ENCODE results near the gene BPIFB6.

The BPIFB6 gene, protein sequence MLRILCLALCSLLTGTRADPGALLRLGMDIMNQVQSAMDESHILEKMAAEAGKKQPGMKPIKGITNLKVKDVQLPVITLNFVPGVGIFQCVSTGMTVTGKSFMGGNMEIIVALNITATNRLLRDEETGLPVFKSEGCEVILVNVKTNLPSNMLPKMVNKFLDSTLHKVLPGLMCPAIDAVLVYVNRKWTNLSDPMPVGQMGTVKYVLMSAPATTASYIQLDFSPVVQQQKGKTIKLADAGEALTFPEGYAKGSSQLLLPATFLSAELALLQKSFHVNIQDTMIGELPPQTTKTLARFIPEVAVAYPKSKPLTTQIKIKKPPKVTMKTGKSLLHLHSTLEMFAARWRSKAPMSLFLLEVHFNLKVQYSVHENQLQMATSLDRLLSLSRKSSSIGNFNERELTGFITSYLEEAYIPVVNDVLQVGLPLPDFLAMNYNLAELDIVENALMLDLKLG

DNA sequence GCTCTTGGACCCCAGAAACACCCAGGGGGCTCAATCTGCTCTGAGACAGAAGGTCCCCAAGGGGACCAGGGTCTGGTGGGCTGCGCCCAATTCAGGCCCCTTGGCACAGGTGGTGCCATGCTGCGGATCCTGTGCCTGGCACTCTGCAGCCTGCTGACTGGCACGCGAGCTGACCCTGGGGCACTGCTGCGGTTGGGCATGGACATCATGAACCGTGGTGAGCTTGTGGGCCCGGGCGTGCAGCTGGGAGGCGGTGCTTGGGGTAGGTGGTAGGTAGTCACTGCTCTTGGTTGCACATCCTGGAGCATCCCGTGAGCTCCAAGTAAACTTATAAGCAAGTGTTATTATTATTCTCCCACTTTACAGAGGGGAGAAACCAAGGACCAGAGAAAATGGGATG lies at the start of gene BPIFB6:
Gene BPIFB6 (plus strand): TSS at position 118 of the 400 bp plus-strand sequence. CDS start 0 bp downstream, at position 118.
- no peak for DNase-seq (ENCODE audit: low spot score)

DNA sequence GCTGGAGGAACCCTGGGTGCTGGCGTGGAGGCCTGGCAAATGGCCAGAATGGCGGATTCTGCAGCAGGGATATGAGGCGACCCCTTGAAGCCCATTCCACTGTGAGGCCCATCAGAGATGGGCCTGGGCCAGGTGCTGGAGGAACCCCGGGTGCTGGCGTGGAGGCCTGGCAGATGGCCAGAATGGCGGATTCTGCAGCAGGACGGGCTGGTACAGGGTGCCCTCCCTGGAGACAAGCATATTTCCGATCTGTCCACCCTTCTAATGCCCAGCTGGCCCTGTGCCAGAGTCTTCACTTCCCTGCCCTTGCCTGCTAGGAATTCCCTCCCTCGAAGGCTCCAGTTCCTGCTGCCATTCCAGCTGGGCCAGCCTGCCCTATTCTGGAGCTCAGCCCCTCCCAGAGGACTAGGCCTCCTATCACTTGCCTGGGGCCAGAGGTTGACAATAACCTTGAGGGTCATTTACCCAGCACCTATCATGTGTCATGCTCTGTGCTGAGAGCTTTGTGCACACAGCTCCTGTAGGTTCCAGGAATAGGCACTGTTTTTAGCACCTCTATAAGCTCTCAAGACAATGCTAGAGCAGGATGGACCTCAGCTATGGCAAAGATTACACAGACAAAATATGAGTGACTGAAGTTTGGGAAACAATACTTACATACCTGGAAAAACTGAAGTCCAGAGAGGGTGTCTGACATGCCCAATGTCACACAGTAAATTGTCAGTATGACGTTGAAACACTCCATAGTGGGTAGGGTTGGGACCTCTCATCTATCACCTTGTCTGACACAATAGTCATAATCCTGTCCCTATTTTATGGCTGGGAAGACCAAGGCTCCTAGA lies 48.6 kb upstream of the BPIFB6 start:
- no peak for DNase-seq (ENCODE audit: low spot score)

DNA sequence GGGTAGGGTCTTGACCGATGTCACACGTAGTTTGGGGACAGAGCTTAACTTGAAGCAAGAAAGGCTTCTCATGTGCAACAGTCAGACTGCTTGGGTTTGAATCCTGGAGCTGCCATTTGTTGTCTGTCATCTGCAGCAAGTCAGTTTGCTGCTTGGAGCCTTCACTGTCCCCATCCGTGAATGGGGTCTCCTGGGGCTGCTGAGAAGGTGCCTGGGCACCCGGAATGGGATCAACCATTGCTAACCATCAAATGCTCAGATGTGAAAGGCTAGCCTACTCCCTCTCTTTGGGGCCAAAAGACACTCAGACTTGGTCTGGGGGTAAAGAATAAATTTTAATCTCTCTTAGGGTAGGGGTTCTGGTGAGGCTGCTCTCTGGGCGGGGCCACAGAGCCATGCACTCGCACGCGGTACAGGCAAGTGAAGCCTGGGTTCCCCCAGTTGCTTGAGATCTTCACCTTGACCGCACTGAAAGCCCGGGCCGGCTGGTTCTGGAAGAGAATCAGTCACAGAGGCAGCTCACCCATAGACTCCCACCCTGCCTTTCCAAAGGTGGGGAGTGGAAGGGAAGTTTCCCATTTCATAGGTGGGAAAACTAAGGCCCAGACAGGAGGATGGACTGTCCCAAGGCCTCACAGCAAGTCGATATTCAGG lies 47.9 kb upstream of the BPIFB6 start:
- DNase-seq (ENCODE audit: low spot score), result no peak

DNA sequence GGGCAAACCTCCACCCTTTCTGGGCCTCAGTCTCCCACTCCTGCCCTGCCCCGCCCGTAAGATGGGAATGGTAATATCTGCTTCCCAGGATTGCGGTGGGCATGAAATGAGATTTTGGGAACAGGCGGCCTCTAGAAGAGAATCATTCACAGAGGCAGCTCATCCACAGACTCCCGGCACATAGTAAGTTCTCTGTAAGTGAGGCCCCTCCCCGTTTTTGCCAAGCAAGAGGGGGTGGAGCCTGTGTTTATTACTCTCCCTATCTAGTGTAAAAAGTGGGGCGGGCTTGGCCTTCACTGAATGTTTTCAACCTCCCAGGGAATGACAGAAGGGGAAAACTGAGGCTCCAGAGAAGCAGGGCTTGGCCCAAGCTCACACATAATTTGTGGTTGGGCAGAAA lies 47.3 kb upstream of the BPIFB6 start:
- DNase-seq (ENCODE audit: low spot score), result no peak

DNA sequence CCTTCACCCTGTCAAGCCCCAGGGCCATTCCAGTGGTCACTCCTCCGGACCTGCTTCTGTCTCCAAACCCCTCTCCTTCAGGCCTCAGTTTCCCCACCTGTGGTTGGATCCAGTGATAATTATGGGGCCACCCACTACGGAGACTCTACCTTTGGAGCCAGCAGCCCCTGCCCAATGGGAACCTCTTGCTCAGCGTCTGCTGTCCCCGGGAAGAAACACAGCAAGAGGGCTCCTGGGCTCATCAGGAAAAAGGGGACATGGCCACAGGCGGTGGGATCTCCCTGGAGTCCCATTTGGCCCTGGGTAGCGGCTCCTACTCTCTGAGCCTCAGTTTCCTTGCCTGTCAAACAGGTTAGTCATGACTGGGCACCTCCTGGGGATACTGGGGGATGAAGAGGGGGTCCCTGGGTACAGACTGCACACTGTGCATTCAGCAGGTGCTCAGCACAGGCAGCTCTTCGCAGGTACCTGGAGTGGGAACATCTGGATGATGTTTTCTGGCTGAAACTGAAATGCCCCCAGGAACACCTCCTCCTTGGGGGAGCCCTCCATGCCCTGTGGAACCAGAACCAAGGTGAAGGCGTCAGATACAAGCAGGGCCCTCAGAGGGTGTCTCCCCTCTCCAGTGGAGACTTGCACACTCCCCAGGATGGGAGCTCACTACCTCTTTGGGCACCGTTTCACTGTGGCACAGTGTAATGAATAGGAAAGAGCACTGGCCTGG lies 46.7 kb upstream of the BPIFB6 start:
- DNase-seq (ENCODE audit: low spot score), result no peak

DNA sequence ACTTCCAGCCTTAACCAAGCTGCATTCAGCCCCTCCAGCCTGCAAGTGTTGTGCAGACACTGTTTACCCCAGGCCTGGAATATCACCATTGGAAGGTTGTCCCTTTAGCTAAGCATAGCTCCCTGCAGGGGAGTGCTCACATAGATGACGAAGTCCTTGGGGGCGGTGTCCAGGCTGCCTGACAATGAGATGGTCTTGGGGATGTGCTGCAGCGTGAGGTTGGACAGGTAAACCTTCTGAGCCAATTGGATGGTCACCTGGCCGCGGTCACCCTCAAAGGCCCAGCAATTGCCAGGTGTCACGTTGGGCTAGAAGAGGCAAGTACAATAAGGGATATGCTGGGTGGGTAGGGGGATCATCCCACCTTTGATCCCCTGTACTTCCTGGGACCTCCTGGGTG lies 45.9 kb upstream of the BPIFB6 start:
- no peak for DNase-seq (ENCODE audit: low spot score)

DNA sequence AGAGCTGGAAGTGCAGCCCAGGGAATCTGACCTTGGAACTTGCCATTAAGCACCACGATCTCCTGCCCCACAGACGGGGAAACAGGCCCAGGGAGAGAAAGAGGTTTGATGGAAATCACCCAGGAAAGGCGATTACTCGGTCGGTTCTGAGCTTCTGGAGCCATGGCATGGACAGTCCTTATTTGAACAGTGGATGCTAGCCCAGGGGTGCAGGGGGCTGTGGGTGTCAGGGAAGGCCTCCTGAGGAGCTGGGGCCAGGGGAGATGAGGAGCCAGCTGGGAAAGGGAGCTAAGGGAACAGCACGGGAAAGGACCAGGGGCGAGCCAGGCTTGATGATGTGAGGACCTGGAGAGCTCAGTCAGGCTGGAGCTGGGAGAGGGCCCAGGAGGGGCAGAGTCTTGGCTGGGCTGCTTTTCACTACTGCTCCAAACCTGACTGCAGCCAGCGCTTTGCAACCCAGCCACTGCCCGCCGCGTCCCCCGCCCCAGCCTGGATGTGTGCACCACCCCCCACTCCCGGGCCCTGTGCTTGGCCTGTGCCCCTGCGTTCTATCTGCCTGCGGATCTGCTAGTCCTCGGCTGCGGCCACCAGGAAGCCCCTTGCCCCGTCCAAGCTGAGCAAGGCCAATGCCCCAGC lies 45.0 kb upstream of the BPIFB6 start:
- no peak for DNase-seq (ENCODE audit: low spot score)

DNA sequence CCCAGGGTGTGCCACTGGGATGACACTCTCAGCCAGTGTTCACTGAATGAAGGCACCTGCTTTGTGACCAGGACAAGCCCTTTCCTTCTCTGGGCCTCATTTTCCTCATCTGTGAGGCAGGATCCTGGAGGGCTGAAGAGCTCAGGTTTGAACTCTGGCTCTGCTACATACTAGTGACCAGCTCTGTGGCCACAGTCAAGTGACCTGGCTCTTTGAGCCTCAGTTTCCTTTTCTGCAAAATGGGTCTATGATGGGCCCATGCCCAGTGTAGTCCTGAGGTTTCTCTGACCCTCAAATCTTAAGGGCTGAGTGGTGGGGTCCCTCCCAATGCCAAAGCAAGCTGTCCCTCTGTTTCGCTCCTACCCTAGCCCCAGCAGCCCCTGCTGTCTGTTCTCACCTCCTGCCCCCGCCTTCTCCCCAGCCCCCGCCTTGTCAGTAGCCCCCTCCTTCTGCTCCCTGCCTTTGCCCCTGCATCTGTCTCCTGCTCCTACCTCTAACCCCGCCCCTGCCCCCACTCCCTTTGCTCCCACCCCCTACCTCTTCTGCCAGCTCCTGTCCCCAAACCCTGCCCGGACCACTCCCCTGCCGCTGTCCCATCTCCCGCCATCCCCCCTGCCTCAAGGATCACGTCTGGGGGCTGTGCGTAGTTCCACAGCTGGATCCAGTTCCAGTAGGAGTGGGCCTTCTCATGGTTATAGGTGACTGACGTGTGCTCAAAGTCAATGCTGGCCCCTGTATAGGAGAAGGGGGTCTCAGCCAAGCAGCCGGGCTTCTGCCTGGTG lies 44.2 kb upstream of the BPIFB6 start:
- DNase-seq (ENCODE audit: low spot score), result no peak

DNA sequence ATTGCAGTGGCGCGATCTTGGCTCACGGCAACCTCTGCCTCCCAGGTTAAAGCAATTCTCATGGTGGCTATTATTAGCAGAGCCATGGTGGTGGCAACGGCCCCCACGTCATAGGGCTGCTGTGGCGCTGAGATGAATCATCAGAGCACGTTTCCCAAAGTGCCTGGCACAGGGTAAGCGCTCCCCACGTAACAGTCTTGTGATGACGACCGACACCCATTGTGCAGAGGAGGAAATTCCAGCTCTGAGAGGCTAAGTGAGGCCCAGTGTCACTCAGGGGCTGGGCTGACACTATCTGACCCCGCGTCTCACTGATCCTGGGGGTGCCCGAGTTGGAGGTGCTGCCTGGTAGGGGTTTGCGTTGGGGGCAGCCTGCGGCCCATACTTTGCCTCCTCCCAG lies 43.4 kb upstream of the BPIFB6 start:
- DNase-seq (ENCODE audit: low spot score), result no peak

DNA sequence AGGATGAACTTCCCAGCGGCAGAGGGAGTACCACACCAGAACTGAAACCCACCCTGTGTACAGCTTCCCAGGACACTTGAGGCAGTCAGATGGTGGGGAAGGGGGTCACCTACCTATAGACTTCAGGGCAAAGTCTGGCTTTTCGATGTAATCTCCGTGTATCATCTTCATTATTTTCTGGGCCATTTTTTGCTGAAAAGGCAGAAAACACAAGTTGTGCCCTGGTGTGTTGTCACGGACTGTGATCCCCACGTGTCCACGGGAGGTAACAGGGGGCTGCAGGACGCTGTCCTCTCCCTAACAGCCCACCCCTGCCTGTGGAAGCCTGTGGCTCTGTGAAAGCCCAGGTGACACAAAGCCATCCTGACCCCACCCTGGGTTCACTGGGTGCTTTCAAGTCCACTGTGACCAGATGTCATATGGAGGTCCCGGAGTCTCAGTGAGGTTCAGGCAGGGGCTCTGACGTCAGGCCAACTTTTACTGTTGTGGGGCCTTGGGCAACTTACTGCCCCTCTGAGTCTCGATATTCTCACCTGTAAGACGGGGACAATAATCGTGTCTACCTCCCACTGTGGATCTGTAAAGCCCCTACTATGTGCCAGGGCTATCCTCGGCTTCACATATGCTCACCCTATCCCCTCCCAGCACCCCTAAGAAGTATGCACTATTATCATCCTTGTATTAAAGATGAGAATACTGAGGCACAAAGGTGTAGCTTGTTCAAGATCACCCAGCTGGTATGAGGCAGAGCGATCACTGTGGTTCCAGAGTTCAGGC lies 41.8 kb upstream of the BPIFB6 start:
- no peak for DNase-seq (ENCODE audit: low spot score)

DNA sequence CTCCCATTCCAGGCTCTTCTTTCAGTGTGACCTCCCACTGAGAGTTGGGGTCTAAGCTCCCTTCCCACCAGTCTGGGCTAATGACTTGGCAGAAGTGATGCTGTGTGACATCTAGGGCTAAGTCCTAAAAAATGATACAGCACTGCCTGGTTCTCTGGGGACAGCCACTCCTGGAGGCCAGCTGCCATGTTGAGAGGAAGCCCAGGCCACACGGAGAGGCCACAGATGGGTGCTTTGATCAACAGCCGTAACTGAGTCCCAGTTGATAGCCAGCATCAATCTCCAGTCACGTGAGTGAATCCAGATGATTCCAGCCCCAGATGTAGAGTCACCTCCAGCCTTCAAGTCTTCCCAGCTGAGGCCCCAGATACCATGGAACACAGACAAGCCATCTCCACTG lies 41.0 kb upstream of the BPIFB6 start:
- no peak for DNase-seq (ENCODE audit: low spot score)

DNA sequence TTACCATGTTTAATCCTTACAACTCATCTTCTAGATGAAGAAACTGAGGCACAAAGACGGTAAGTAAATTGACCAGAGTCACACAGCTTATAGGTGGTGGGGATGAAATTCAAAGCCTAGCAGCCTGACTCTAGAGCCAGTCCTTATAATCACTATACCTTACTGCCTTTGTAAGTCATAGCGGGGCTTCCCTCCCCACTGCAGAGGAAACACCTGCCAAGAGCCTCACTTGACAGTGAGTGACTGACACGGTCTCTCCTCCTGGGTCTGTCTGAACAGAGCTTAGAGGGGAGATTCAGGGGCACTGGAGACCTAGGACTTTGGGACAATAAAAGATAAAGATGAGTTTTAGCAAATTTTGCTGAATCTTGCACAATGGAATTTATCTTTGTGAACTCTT lies 40.1 kb upstream of the BPIFB6 start:
- no peak for DNase-seq (ENCODE audit: low spot score)

DNA sequence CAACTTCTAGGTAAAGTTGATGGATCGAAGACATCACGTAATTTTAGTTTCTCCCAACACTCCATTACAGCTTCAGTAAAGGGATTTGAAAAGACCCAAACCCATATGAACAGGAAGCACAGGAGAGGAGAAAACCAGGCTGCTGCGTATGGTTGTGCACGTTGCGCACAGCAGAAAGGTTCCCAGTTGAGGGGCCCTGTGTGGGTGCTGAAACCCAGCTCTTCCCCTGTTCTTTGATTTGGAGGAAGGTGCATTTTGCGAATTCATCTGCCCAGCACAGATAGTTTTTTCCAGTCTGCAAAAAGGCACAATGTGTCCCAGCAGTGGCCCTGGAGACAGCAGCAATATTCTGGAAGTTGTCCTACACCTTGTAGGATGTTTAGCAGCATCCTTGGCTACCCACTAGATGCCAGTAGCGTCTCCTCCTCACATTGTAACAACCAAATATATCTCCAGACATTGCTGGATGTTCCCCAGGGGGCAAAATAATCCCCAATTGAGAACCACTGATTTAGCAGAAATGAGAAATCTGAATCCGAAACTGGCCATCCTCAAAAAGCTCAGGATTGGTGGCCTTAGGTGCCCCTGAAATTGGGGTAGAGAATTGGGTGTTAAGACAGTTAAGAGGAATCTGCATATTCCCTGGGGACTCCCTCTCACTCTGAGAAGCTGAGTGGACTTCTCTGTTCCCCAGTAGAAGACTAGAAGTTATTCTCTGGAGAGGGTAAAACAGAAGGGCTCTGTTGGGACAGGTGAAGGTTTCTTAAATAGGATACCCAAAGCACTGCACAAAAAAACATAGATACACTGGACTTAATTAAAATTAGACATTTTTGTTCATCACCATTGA lies 39.4 kb upstream of the BPIFB6 start:
- DNase-seq (ENCODE audit: low spot score), result no peak

DNA sequence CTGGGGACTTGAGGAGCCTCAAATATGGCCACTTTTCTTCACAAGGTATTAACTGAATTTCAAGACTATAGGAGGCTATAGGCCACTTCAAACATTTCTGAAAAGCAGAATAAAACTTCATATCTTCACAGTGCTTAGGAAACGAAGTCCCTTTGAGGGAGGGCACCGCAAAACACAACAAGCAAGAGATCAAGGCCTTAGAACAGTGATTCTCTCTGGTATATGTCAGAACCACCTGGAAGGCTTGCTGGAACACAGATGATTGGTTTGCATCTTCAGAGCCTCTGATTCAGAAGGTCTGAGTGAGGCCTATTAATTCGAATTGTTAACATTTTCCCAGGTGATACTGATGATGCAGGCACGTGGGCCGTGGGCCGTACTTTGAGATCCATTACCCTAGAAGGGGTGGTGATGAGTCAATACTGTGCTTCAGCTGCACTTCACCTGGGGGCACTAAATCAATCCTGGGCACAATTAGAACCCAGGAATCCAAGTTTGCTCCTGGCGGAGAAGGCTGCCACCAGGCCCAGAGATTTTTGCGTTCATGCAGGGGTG lies 37.9 kb upstream of the BPIFB6 start:
- DNase-seq (ENCODE audit: low spot score), result no peak

DNA sequence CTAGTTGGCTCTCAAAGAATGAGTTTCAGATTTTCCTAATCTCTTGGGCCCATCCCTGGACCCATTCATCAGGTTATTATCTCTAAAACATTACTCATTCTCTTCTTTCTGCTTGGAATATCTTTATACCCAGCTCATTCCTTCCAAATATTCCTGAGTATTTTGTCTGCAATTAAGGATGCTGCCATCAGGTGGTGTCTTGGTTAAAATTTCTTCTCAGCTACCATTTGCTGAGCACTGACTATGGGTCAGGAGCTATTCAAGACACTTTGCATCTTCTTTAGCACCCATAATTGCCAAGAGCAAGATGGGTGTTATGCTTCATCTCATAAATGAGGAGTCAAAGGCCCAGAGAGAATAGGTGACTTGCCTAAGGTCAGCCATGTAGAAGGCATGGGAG lies 35.6 kb upstream of the BPIFB6 start:
- DNase-seq (ENCODE audit: low spot score), result no peak

DNA sequence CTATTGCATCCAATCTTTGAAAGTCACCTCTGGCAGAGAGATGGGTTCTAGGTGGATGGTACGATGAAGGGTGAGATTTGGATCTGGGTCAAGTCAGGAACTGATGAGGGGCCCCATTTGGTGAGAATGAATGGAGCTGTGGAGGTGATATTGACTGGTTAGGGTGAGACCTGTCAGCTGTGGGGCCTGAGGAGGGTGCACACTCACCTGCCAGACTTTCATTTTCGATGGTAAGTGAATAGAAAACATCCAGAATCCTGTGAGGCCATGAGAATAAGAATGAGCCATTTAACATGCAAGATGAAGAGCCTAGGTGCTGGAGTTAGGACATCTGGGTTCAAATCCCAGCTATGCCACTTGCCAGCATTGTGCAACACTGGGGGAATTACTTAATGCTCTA lies 34.0 kb upstream of the BPIFB6 start:
- no peak for DNase-seq (ENCODE audit: low spot score)

DNA sequence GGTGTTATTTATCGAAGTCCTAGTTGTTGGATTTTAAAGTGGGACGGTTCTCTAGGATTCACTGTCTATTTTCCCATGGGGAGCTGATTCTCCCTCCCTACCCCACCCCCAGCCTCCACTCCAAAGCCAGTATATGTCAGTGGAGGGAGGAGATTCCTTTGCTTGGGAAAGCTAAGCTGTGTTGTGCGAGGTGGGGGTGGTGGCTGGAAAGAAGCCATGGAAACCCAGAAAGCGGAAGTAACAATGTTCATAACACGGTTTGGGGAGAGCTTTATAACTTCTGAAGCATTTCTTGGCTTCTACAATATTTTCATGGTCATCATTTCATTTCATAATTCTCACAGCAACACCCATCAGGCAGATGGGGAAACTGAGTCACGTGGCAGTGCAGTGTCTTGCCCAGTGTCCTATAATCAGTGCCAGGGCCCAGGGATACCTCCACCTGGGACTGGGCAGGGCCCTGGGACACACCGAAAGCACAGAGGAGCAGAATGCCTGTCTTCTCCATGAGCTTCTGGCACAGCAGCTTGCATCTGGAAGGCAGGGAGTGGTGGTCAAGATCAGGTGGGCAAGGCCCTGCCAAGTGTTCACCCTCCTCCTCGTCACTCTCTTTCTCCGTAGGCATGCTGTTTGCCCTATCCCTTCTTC lies 31.7 kb upstream of the BPIFB6 start:
- no peak for DNase-seq (ENCODE audit: low spot score)

DNA sequence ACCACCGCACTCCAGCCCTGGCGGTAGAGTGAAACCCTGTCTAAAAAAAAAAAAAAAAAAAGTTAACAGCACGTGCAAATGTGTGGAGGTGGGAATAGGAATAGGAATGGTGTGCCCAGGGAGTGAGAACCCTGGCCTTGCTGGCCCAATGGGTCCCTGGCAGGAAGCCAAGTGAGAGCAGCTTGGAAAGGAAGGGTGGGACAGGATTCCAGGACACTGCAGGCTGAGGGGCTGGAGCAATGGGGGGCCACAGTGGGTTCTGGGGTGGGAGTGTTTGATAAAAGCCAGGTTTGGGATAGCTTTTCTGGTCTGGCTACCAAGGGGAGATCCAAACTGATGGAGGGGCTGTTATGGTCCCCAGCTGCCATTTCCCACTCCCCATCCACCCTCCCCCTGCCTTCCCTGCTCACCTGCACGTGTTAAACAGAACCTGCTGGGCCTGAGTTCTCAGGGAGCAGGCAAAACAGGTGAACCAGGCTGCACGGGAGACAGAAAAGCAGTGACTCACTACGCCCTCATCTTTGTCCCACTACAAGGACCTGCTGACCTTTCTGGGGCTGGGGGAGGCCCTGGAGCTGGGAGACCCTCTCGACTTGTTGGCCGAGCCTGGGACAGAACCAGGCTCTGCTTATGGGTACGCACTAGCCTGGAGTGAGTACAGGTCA lies 30.5 kb upstream of the BPIFB6 start:
- DNase-seq (ENCODE audit: low spot score), result no peak

All from GM03348 (cell line).